ENCODE results near the gene INPP5B.

Gene INPP5B

GRCh38 chr1:37890378-37891014 lies 56.4 kb downstream of the INPP5B start:
- H3K4me3 ChIP-seq (ENCODE audit: low read length), result no peak overlapping the region
- TF ChIP-seq CTCF (conservative IDR thresholded peaks at IDR 0.05; ENCODE audit: low read depth, low read length), result peak; percentile 51
- DNase-seq (ENCODE audit: low read depth), result no peak

GRCh38 chr1:37888022-37888700 lies 58.7 kb downstream of the INPP5B start:
- no peak for TF ChIP-seq CTCF (conservative IDR thresholded peaks at IDR 0.05; ENCODE audit: low read depth, low read length)
- DNase-seq (ENCODE audit: low read depth), result no peak
- H3K4me3 ChIP-seq (ENCODE audit: low read length), result no peak overlapping the region

DNA sequence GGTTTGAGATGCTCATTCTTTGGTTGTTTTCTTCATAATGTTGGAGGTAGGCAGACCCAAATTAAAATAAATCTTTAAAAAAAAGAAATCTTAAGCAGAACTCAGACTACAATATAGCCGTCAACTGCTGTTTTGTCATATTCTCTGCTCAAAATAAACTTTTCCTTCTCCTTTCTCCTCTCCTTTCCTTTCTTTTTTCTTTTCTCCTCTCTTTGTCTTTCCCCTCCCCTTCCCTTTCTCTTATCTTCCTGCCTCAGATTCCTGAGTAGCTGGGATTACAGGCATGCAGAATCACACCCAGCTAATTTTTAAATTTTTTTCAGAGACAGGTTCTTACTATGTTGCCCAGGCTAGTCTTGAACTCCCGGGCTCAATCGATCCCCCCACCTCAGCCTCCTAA lies 62.7 kb downstream of the INPP5B start:
- DNase-seq (ENCODE audit: low read depth), result no peak
- no peak overlapping the region for H3K4me3 ChIP-seq (ENCODE audit: low read length)
- TF ChIP-seq CTCF (conservative IDR thresholded peaks at IDR 0.05; ENCODE audit: low read depth, low read length), result no peak

DNA sequence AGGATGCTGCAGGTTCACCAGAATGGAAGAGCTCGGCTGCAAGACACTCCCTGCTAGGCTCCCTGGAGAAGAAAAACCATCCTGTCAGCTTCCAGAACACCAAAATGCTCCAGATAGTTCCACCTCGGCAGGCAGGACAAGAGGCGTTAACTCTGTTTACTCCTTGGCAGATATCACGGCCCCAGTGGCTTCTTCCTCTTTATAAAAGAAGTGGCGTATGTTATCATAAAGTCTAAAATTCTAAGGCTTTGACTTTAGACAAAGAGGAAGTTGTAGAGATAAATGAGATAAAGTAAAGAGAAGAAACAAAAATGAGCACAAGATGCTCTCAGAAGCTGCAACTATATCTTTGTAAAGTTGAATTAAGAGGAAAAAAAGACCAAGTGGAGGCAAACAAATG lies 63.2 kb downstream of the INPP5B start:
- DNase-seq (ENCODE audit: low read depth), result no peak
- TF ChIP-seq CTCF (conservative IDR thresholded peaks at IDR 0.05; ENCODE audit: low read depth, low read length), result no peak
- no peak overlapping the region for H3K4me3 ChIP-seq (ENCODE audit: low read length)

DNA sequence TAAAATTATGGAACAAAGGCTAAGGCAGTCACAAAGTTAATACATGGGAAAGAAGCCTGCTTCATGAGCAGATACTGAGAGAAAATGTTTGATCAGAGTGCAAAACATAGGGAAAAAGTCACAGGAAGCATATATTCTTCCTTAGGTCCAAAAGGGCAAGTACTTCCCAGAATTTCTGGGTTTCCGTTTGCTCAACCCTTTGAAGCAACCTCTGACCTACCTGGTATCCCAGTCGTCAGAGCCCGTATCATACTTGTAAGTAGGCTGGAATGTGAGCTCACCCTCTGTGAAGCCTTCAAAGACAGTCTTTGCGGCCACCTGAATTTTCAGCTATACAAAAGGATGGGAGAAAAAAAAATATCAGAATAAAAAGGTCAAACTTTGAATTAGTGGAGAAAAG lies 67.0 kb downstream of the INPP5B start:
- no peak for TF ChIP-seq CTCF (conservative IDR thresholded peaks at IDR 0.05; ENCODE audit: low read depth, low read length)
- H3K4me3 ChIP-seq (ENCODE audit: low read length), result no peak overlapping the region
- DNase-seq (ENCODE audit: low read depth), result no peak

GRCh38 chr1:37878071-37878470 lies 68.8 kb downstream of the INPP5B start:
- TF ChIP-seq CTCF (conservative IDR thresholded peaks at IDR 0.05; ENCODE audit: low read depth, low read length), result no peak
- H3K4me3 ChIP-seq (ENCODE audit: low read length), result no peak overlapping the region
- DNase-seq (ENCODE audit: low read depth), result no peak

GRCh38 chr1:37875833-37876232 lies 71.0 kb downstream of the INPP5B start:
- H3K4me3 ChIP-seq (ENCODE audit: low read length), result no peak overlapping the region
- TF ChIP-seq CTCF (conservative IDR thresholded peaks at IDR 0.05; ENCODE audit: low read depth, low read length), result peak; percentile 50
- DNase-seq (ENCODE audit: low read depth), result no peak

Data from retinal pigment epithelial cell (primary cell).